ENCODE results near the gene ATXN1. TPM values are rescaled to one million over a fixed set of nuclear protein-coding genes. Genes with fewer than 3 reads are reported as not detected.

ATXN1 gene
- total RNA-seq, 1 experiment from 2014 or later, result 8.1 TPM

- Mint-ChIP-seq H3K9me3 (no peaks in the 10 kb centered on the region), H3K27ac (no peak overlapping the region), H3K36me3 (no peaks in the 10 kb centered on the region), H3K4me3 (no peak overlapping the region), H3K27me3 (ENCODE audit: low read depth) (no peaks in the 10 kb centered on the region), H3K4me1 (peaks cover 42% of the 10 kb centered on the region)
- CTCF ChIA-PET, result interaction anchor here (0.6 kb wide), 1 partner anchor 326 kb away, joined by 4 read pairs; no protein-coding TSS in a partner anchor
- DNase-seq (ENCODE audit: low spot score) (no peak), ATAC-seq (no peak)
- TF ChIP-seq IRF2 (CRISPR knock-in tag; IDR thresholded peaks at IDR 0.05; ENCODE audit: borderline replicate concordance, low read depth) (no peak), FOXP1 (CRISPR knock-in tag; IDR thresholded peaks at IDR 0.05; ENCODE audit: borderline replicate concordance) (no peak), ATF6 (CRISPR knock-in tag; IDR thresholded peaks at IDR 0.05) (no peak), E2F5 (CRISPR knock-in tag; IDR thresholded peaks at IDR 0.05) (no peak), ZNF512 (CRISPR knock-in tag; IDR thresholded peaks at IDR 0.05; ENCODE audit: borderline replicate concordance) (no peak), PREB (CRISPR knock-in tag; IDR thresholded peaks at IDR 0.05; ENCODE audit: borderline replicate concordance) (no peak)
- POLR2A ChIA-PET, result no interaction called here
Measured at GRCh38 chr6:16493112-16493511, 268.1 kb downstream of the ATXN1 start.

GRCh38 chr6:16491666-16492313 lies 269.5 kb downstream of the ATXN1 start:
- Mint-ChIP-seq H3K4me3 (no peak overlapping the region), H3K4me1 (peaks cover 37% of the 10 kb centered on the region), H3K27me3 (ENCODE audit: low read depth) (no peaks in the 10 kb centered on the region), H3K27ac (no peak overlapping the region), H3K9me3 (no peaks in the 10 kb centered on the region), H3K36me3 (no peaks in the 10 kb centered on the region)
- DNase-seq (ENCODE audit: low spot score) (no peak), ATAC-seq (no peak)
- CTCF ChIA-PET, result no interaction called here
- TF ChIP-seq ZNF416 (CRISPR knock-in tag; IDR thresholded peaks at IDR 0.05) (no peak), ZMAT4 (CRISPR knock-in tag; IDR thresholded peaks at IDR 0.05) (no peak), MAX (CRISPR knock-in tag; IDR thresholded peaks at IDR 0.05) (no peak)
- POLR2A ChIA-PET, result no interaction called here

- no peak for ATAC-seq
- Mint-ChIP-seq H3K27me3 (ENCODE audit: low read depth) (no peaks in the 10 kb centered on the region), H3K36me3 (no peaks in the 10 kb centered on the region), H3K4me3 (no peak overlapping the region), H3K4me1 (peaks cover 26% of the 10 kb centered on the region), H3K27ac (no peak overlapping the region), H3K9me3 (no peaks in the 10 kb centered on the region)
- POLR2A ChIA-PET, result no interaction called here
- no peak for DNase-seq (ENCODE audit: low spot score)
- CTCF ChIA-PET, result no interaction called here
- TF ChIP-seq E2F1 (CRISPR knock-in tag; IDR thresholded peaks at IDR 0.05), result no peak
- no peak for TF ChIP-seq TEAD1 (CRISPR knock-in tag; IDR thresholded peaks at IDR 0.05)
- no peak for TF ChIP-seq RORB (CRISPR knock-in tag; IDR thresholded peaks at IDR 0.05)
- no peak for TF ChIP-seq ZNF263 (CRISPR knock-in tag; IDR thresholded peaks at IDR 0.05; ENCODE audit: low read depth)
- TF ChIP-seq NFE2L1 (CRISPR knock-in tag; IDR thresholded peaks at IDR 0.05), result no peak
- no peak for TF ChIP-seq PRRX2 (CRISPR knock-in tag; IDR thresholded peaks at IDR 0.05)
- TF ChIP-seq ZBTB43 (CRISPR knock-in tag; IDR thresholded peaks at IDR 0.05), result no peak
- no peak for TF ChIP-seq IRF1 (CRISPR knock-in tag; IDR thresholded peaks at IDR 0.05)
- no peak for TF ChIP-seq MLX (CRISPR knock-in tag; IDR thresholded peaks at IDR 0.05)
- no peak for TF ChIP-seq CREM (CRISPR knock-in tag; IDR thresholded peaks at IDR 0.05)
- no peak for TF ChIP-seq MYBL2 (CRISPR knock-in tag; IDR thresholded peaks at IDR 0.05)
- TF ChIP-seq SOX15 (CRISPR knock-in tag; IDR thresholded peaks at IDR 0.05), result no peak
Measured at GRCh38 chr6:16490616-16491015, 270.6 kb downstream of the ATXN1 start.

All from WTC11 (cell line).